GM19351 (cell line): ENCODE results near the gene BAD.
"Not testable (repeated sequence)": the region's sequence is repeated elsewhere in the genome, so short reads cannot be mapped to it uniquely, and the experiment has no call there.

Experiments
- ATAC-seq: cut with Tn5 transposase; IDR thresholded peaks from one replicate; pipeline ENCODE4 v1.9.1; 2021; ENCODE audit warnings: mild to moderate bottlenecking, moderate library complexity; ENCODE audit not compliant: unreplicated experiment

The BAD gene

GRCh38 chr11:64315667-64316526, 31.4 kb upstream of the BAD start:
- ATAC-seq = not testable (repeated sequence)

GRCh38 chr11:64314805-64315561, 30.5 kb upstream of the BAD start:
- no peak for ATAC-seq

GRCh38 chr11:64314146-64314804, 29.8 kb upstream of the BAD start:
- no peak for ATAC-seq

GRCh38 chr11:64313491-64314145, 29.2 kb upstream of the BAD start:
- no peak for ATAC-seq

- no peak for ATAC-seq
These were observed 28.5 kb upstream of the BAD start for GRCh38 chr11:64312947-64313346.

- ATAC-seq = not testable (repeated sequence)
These were observed 23.3 kb upstream of the BAD start for GRCh38 chr11:64307795-64308194.

GRCh38 chr11:64306876-64307622, 22.6 kb upstream of the BAD start:
- no peak for ATAC-seq

GRCh38 chr11:64306563-64306875, 22.1 kb upstream of the BAD start:
- no peak for ATAC-seq

GRCh38 chr11:64305691-64306562, 21.5 kb upstream of the BAD start:
- peak; percentile 26 for ATAC-seq

GRCh38 chr11:64305075-64305690, 20.7 kb upstream of the BAD start, which contains the start of gene ESRRA:
ESRRA (plus strand) TSS chr11:64305524; CDS start chr11:64307180, 1,656 bp downstream.
- peak; percentile 69 for ATAC-seq

- ATAC-seq = peak; percentile 42
These were observed 20.0 kb upstream of the BAD start for GRCh38 chr11:64304316-64305072.

GRCh38 chr11:64304032-64304315, 19.5 kb upstream of the BAD start:
- ATAC-seq = no peak

- no peak for ATAC-seq
These were observed 18.9 kb upstream of the BAD start for GRCh38 chr11:64303109-64304031.

GRCh38 chr11:64299847-64300648, 15.6 kb upstream of the BAD start, which contains the start of gene CATSPERZ:
CATSPERZ (plus strand) TSS chr11:64300358; CDS start chr11:64300411, 53 bp downstream.
- ATAC-seq = no peak

GRCh38 chr11:64298966-64299846, 14.7 kb upstream of the BAD start:
- ATAC-seq = no peak
